Heart left ventricle (tissue), 13 donors: Measurements from ENCODE around the gene ANKDD1B.

Source experiments
- CTCF ChIP-seq, 12 donors: fragments of 200-600 bp; sonication (generic) in 4 of 12; IDR thresholded peaks; one replicate each; pipeline versions ENCODE4 v1.5.0 to v1.8.0; 2018 to 2022; ENCODE audit warnings: antibody characterized with exemption in 12 of 12, mild to moderate bottlenecking in 5 of 12
- POLR2A ChIP-seq, 2 donors: fragments of 450-650 bp; IDR thresholded peaks; one replicate each; pipeline ENCODE4 v1.6.1; 2017; ENCODE audit warnings: antibody characterized with exemption in 2 of 2, mild to moderate bottlenecking in 2 of 2, moderate library complexity in 2 of 2
- donor health status: ischemic (EF 13 %, LVEDD 7.1; RV severe dilation, severe dysfunction).
- donor health status: DM: no; HTN: yes; CAD: no.
- donor health status: DM: no; HTN: no; CAD: no.
- donor health status: ischemic (EF 25% LVEDD 6.9; RV normal size, moderate dysfunction).
- donor health status: ischemic (EF 25% LVEDD 5.7; RV mildly dilated, moderate dysfunction).
- donor health status: ischemic (EF 35%, LVEDD 5.7; RV mildly dilated, moderate dysfunction).
- donor health status: nonischemic (EF 11% LVEDD 7.7; RV severe dilation, severe dysfunction).
- donor health status: DM: yes; HTN: yes; CAD: no.
- donor health status: PGD.
- donor health status: ischemic (EF 29% LVEDD 5.4; RV normal size, mild dysfunction).
- donor health status: nonischemic (EF 23%, LVEDD 6.1; RV moderate dilation, normal function).

- TF ChIP-seq CTCF (IDR thresholded peaks at IDR 0.05) (no peak), POLR2A (IDR thresholded peaks at IDR 0.05) (no peak)
Measured at GRCh38 chr5:75668445-75668844, 57.2 kb downstream of the ANKDD1B start.
